Measurements from ENCODE around the gene NKAIN4. TPM values are rescaled to one million over a fixed set of nuclear protein-coding genes. Genes with fewer than 3 reads are reported as not detected.

The NKAIN4 gene
- polyA plus RNA-seq, 1 donor (not counting 4 experiments of a cell fraction or from before 2014, with no cell fraction given): not detected

DNA sequence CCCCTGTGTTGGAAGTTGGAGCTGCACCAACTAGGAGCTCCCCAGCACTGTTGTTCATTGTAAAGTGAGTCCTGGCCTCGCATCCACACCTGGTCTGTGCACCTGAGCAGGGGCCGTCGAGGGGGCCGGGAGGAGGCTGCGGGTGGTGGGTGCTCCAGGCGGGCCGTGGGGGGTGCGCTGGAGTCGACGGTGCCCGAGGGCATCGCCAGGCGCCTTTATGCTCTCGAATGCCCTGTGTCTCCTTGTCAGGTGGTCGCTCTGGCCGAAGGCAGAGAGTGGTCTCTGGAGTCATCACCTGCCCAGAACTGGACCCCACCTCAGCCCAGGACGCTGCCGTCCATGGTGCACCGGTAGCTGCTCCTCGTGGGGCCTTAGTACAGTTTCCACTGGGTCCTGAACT, 22.7 kb upstream of the NKAIN4 start:
- Histone ChIP-seq H3K79me2 (ENCODE audit: control insufficient read depth, insufficient read depth, low read length) (peaks cover 51% of the 10 kb centered on the region), H4K20me1 (ENCODE audit: control insufficient read depth, extremely low read depth, insufficient read depth, low read length) (peaks cover 13% of the 10 kb centered on the region)
- FAIRE-seq: no peak

DNA sequence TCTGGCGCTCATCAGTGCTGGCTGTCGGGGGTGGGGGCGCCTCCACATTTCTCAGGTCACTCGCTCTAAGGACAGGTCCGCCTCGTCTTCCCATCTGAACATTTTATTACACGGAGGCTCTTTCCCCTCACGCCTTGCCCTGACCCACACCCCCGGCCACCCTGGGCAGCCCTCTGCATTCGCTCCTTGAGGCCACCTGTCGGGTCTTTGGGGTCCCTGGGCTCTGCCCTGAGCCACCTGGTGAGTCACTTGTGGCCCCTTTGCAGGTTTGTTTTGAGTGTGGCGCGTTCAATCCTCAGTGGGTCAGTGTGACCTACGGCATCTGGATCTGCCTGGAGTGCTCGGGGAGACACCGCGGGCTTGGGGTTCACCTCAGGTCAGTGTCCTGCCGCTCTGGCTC, 21.6 kb upstream of the NKAIN4 start:
- TF ChIP-seq CTCF (optimal IDR thresholded peaks at IDR 0.05 in 1 of 3, IDR thresholded peaks at IDR 0.05 in 1 of 3, conservative IDR thresholded peaks at IDR 0.05 in 1 of 3; ENCODE audit: extremely low read depth in 1 of 3, insufficient read depth in 2 of 3, low read length in 3 of 3) (no peak), EZH2 (IDR thresholded peaks at IDR 0.05; ENCODE audit: low read length) (no peak)
- Histone ChIP-seq H3K9me3 (ENCODE audit: control insufficient read depth, low read depth, low read length) (no peaks in the 10 kb centered on the region), H2AFZ (ENCODE audit: control insufficient read depth, low read length) (no peak overlapping the region), H4K20me1 (ENCODE audit: control insufficient read depth, extremely low read depth, insufficient read depth, low read length) (peaks cover 13% of the 10 kb centered on the region), H3K36me3 (ENCODE audit: control insufficient read depth in 2 of 2, extremely low read depth in 1 of 2, insufficient read depth in 2 of 2, low read length in 2 of 2) (peaks cover 20 to 34% of the 10 kb centered on the region in 2 experiments), H3K9me1 (ENCODE audit: control insufficient read depth, extremely low read depth, insufficient read depth, low read length) (peaks cover 2% of the 10 kb centered on the region), H3K9ac (ENCODE audit: control insufficient read depth, extremely low read depth, insufficient read depth, low read length) (no peak overlapping the region), H3K27ac (ENCODE audit: control insufficient read depth, insufficient read depth, low read length) (no peak overlapping the region), H3K4me3 (ENCODE audit: control insufficient read depth in 2 of 3, extremely low read depth in 1 of 3, insufficient read depth in 2 of 3, low read depth in 1 of 3, low read length in 3 of 3) (no peak overlapping the region), H3K4me2 (ENCODE audit: control insufficient read depth, extremely low read depth, insufficient read depth, low read depth, low read length) (no peak overlapping the region), H3K79me2 (ENCODE audit: control insufficient read depth, insufficient read depth, low read length) (peaks cover 51% of the 10 kb centered on the region), H3K4me1 (ENCODE audit: control insufficient read depth, extremely low read depth, insufficient read depth, low read length) (peaks cover 11% of the 10 kb centered on the region), H3K27me3 (ENCODE audit: control insufficient read depth, extremely low read depth, insufficient read depth, low read length) (no peaks in the 10 kb centered on the region)
- no peak for FAIRE-seq
- no peak for DNase-seq (ENCODE audit: low read depth, low spot score)
- dilution Hi-C loops (cut with MboI; ENCODE audit: extremely low pct_ligation_motif_present, low sequenced_read_pairs): no loop called here

More for the DNA sequence above, 22.7 kb upstream of the NKAIN4 start:
- Histone ChIP-seq H3K36me3 (ENCODE audit: control insufficient read depth in 2 of 2, extremely low read depth in 1 of 2, insufficient read depth in 2 of 2, low read length in 2 of 2) (peaks cover 31 to 37% of the 10 kb centered on the region in 2 experiments), H3K9me1 (ENCODE audit: control insufficient read depth, extremely low read depth, insufficient read depth, low read length) (peaks cover 2% of the 10 kb centered on the region), H3K4me2 (ENCODE audit: control insufficient read depth, extremely low read depth, insufficient read depth, low read depth, low read length) (no peak overlapping the region), H3K27me3 (ENCODE audit: control insufficient read depth, extremely low read depth, insufficient read depth, low read length) (no peaks in the 10 kb centered on the region), H3K27ac (ENCODE audit: control insufficient read depth, insufficient read depth, low read length) (no peak overlapping the region), H3K9ac (ENCODE audit: control insufficient read depth, extremely low read depth, insufficient read depth, low read length) (no peak overlapping the region), H3K4me1 (ENCODE audit: control insufficient read depth, extremely low read depth, insufficient read depth, low read length) (peaks cover 6% of the 10 kb centered on the region), H3K4me3 (ENCODE audit: control insufficient read depth in 2 of 3, extremely low read depth in 1 of 3, insufficient read depth in 2 of 3, low read depth in 1 of 3, low read length in 3 of 3) (no peak overlapping the region), H2AFZ (ENCODE audit: control insufficient read depth, low read length) (no peak overlapping the region), H3K9me3 (ENCODE audit: control insufficient read depth, low read depth, low read length) (no peaks in the 10 kb centered on the region)
- dilution Hi-C loops (cut with MboI; ENCODE audit: extremely low pct_ligation_motif_present, low sequenced_read_pairs): no loop called here
- no peak for DNase-seq (ENCODE audit: low read depth, low spot score)
- TF ChIP-seq EZH2 (IDR thresholded peaks at IDR 0.05; ENCODE audit: low read length): no peak
- no peak for TF ChIP-seq CTCF (optimal IDR thresholded peaks at IDR 0.05 in 1 of 3, IDR thresholded peaks at IDR 0.05 in 1 of 3, conservative IDR thresholded peaks at IDR 0.05 in 1 of 3; ENCODE audit: extremely low read depth in 1 of 3, insufficient read depth in 2 of 3, low read length in 3 of 3)

All from keratinocyte (primary cell).